ENCODE results near the gene ACAA1.

Gene ACAA1

DNA sequence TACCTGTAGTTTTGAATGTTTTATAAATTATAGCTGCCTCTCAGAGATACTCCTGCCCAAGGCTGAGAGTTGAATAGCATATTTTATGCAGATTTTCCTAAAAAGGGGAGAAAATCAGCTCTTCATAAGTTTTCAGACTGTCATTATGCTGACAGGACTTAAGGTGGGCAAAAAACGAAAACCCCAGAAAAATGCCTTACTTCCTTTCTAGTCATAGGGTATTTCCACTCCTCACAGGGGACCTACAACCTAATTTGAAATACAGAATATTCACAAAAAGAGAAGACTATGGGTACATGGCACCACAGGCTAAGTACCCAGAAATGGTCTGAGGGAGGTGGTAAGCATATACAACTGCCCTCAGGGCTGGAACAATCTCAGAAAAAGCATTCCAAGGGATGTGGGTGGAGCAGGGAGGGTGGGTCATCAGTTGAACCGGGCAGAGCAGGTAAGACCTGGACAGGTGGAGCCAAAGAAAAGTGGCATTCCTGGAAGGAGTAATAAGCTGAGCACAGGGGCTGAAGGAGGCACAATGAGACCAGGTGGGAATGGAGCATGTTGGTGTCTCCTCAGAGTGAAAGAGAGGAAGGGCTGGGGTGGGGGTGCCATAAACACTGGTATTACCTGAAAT is 17.8 kb upstream of the ACAA1 start:
- no peak for DNase-seq (ENCODE audit: low read depth in 2 of 2)

DNA sequence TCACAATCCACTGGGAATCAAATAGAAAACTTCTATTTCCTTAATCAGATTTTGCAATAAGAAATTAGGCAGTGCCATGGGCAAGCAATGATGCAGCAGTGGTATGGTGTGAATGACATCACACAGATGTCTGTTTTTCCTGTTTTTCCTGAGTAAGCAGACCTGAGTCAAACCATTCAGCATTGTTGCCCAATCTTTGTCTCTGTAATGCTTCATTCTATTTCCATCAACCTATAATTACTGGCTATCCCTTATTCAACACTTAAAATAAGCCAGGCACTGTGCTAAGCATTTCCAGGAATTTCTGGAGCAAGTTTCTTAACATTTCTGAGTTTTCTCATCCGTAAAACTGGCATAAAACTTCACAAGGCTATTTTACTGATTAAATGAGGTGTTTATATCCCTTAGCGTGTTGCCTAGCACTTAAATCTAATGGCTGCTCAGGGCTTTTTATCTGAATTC is 17.1 kb upstream of the ACAA1 start:
- DNase-seq (ENCODE audit: low read depth in 2 of 2) = no peak

DNA sequence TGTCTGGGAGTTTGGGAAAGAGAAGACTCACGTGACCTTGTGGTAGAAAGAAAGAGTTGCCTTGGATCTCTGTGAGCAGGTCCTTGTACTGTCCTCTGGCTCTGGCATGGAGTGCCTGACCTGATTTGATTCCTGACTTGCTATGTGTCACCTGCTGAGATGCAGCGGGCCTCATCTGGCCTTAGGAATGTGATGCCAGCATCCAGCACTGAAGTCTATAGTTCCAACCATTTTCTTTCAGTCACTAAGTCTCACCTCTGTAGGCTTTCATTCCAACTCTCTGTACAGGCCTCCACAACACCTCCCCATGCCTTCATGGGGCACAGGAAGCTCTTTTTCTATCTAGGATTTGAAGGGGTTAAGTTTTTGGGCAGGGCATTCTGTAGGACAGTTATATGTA is 16.3 kb upstream of the ACAA1 start:
- no peak for DNase-seq (ENCODE audit: low read depth in 2 of 2)

DNA sequence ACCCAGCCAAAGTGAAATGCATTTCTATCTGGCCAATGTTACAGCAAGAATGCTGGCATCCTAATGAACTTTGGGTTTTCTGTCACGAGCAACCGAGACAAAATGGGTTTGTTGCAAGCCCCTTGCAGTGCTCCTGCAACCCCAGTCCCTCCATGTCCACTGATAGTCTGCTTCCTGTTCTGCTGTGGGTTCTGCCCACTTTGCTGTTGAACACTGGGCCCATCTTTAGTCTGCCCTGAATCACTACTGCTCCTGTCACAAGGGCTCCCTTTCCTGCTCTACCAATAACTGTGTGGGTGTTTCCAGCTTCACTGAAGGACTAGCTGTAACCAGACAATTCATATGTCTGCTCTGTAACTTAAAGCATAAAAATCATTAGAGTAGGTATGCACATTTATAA is 15.7 kb upstream of the ACAA1 start:
- DNase-seq (ENCODE audit: low read depth in 2 of 2) = no peak

DNA sequence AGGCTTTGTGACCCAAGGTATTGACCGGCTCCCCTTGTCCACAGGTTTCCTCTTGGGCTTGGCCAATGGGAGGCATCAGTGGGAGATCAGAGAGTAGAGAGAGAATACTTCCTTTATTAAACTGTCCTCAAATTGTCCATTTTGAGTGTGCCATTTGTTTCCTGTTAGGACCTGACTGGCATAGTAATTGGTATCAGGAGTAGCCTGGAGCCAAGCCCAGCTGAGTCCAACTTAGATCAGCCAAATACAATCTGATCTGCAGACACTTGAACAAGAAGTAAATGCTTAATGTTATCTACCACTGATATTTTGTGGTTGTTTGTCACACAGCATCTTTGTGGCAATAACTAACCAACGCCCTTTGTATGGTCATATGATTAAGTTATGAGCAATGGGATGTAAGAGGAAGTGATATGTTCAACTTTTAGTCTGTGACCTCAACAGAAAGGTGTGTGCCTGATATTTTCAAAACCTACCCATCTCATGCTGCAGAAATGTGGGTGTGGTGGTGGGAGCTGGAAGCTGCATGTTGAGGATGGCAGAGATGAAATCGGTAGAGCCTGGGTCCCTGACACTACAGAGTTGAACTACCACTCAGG is 14.8 kb upstream of the ACAA1 start:
- DNase-seq (ENCODE audit: low read depth in 2 of 2) = no peak

DNA sequence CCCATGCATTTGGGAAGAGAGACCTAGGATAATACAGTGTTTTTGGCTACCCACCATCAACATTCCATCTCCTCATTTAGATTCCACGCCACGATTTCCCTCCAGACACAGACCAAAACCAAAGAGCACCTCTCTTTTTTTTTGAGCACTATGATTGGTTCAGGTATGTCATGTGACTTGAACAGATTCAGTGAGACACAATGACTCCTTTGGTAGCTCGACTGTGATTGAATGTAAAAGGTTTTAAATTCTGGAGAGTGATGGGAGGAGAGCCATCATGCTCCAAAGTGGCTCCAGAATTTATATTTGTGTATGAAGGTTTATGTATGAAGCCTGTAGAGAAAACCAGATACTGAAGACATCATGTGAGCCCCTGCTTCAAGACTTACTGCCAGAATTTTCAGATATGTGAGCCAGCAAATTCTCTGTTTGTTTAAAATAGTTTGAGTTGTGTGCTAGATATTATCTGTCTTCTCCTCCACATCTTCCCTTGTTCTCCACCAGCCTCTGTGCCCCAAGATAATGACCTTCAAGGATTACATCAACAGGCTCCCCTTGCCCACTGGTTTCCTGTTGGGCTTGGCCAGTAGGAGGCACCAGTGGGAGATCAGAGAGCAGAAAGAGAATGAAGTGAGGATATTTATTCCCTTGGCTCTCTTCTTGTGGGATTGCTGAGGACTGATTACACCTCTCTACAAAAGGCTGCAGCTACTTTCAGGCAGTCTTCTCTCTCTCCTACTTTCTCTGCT is 14.0 kb upstream of the ACAA1 start:
- DNase-seq (ENCODE audit: low read depth in 2 of 2) = no peak

DNA sequence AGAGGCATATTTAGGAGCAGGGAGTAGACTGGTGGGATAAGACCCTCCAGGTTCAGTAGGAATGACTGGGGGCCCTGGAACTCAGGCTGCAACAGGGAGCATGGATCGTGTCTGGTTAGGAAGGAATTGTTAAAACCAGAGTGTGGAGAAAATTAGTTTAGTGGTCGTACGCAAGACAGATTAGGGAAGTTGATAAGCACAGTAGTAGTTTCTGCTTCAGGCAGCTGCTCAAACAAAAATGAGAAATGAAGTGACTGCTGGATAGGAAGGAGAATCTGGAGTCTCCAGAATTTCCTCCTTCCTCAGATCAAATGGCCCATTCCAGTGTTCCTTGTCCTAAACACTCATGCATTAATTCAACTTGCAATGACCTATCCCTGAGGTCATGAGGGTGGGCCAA is 12.8 kb upstream of the ACAA1 start:
- DNase-seq (ENCODE audit: low read depth in 2 of 2) = no peak

DNA sequence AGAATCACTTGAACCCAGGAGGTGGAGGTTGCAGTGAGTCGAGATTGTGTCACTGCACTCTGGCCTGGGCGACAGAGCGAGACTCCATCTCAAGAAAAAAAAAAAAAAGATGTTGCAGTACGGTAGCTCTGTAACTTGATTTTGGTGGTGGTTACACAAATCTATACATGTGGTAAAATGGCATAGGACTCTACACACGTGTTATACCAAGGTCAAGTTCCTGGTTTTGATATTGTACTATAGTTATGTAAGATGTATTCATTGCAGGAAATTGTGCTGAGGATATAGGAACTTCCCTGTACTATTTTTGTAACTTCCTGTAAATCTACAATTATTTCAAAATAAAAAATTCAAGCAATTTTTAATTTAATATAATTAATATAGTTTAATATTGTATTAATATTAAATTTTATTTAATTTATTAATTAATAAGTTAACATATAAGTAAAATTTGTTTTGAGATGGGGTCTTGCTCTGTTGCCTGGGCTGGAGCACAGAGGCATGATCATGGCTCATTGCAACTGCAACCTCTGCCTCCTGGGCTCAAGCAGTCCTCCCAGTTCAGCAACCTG is 11.5 kb upstream of the ACAA1 start:
- DNase-seq (ENCODE audit: low read depth in 2 of 2) = no peak

DNA sequence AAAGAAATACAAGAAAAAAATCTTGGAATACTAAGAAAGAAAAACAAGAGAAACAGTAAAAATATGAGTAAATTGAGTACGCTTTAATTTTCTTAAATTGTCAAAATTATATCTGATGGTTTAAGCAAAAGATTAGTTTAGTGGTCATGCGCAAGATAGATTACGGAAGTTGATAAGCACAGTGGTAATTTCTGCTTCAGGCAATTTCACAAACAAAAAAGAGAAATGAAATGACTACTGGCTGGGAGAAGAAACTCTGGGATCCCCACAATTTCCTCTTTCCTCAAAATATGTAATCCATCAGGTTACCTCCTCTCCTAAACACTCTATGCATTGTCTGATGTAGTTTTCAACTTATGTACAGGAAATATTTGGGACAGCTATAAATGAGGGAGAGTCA is 10.5 kb upstream of the ACAA1 start:
- DNase-seq (ENCODE audit: low read depth in 2 of 2) = no peak

DNA sequence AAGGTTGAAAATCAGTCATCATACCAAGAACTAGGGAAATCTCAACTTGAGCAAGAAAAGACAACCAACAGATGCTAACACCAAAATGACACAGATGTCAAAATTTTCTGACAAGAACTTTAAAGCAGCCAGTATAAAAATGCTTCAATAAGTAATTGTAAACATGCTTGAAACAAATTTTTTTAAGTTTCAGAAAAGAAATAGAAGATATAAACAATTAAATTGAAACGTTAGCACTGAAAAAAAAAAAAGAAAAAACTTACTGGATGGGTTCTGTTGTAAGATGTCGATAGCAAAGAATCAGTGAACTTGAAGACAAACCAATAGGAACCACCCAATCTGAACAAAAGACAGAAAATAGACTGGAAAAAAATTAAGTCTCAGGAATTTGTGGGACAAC is 9.6 kb upstream of the ACAA1 start:
- DNase-seq (ENCODE audit: low read depth in 2 of 2) = no peak

DNA sequence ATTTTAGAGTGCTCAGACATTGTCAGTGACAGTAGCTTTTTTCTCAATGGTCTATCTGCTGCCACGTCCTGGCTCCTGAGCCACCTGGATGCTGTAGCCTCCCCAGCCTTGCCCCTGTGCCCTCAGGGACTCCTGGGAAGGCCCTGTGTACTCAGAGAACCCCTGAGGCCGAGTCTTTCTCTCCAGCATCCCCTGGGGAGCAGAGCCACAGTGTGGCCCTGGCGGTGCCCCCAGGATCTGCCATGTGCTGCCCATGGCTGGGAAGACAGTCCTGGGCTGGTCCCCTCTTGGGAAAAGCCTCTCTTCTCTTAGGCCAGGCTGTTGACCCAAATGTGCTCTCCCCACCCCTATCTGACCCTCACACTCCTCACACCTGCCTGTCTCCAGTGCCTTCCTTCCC is 6.6 kb upstream of the ACAA1 start:
- no peak for DNase-seq (ENCODE audit: low read depth in 2 of 2)

DNA sequence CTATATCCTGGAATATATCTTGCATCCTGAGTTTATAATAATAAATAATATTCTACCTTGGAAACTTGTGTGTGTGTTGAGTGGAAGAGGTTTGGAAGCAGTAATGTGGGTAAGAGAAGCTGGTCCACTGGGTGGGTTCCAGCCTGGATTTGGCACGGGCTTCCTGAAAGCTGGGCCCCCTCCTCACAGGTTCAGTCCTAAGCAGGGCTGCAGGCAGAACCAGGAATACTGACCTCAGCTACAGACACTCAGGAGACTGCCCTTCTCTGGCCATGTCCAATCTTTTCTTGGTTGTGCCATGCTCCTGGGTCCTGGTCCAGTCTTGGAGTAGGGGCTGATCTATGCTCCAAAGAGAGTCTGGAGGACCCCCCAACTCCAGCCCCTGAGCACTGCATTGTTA is 6.0 kb upstream of the ACAA1 start:
- no peak for DNase-seq (ENCODE audit: low read depth in 2 of 2)

DNA sequence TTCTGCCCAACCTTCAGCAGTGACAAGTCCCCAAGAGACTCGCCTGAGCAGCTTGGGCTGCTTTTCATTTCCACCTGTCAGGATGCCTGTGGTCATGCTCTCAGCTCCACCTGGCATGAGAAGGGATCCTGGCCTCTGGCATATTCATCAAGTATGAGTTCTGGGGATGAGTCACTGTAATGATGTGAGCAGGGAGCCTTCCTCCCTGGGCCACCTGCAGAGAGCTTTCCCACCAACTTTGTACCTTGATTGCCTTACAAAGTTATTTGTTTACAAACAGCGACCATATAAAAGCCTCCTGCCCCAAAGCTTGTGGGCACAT is 5.0 kb upstream of the ACAA1 start:
- no peak for DNase-seq (ENCODE audit: low read depth in 2 of 2)

DNA sequence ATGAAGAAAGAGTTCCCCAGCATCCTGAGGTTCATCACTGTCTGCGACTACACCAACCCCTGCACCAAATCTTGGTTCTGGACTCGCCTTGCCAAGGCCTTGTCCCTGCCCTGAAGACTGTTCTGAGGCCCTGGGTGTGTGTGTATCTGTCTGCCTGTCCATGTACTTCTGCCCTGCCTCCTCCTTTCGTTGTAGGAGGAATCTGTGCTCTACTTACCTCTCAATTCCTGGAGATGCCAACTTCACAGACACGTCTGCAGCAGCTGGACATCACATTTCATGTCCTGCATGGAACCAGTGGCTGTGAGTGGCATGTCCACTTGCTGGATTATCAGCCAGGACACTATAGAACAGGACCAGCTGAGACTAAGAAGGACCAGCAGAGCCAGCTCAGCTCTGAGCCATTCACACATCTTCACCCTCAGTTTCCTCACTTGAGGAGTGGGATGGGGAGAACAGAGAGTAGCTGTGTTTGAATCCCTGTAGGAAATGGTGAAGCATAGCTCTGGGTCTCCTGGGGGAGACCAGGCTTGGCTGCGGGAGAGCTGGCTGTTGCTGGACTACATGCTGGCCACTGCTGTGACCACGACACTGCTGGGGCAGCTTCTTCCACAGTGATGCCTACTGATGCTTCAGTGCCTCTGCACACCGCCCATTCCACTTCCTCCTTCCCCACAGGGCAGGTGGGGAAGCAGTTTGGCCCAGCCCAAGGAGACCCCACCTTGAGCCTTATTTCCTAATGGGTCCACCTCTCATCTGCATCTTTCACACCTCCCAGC is 4.4 kb upstream of the ACAA1 start:
- no peak for DNase-seq (ENCODE audit: low read depth in 2 of 2)

DNA sequence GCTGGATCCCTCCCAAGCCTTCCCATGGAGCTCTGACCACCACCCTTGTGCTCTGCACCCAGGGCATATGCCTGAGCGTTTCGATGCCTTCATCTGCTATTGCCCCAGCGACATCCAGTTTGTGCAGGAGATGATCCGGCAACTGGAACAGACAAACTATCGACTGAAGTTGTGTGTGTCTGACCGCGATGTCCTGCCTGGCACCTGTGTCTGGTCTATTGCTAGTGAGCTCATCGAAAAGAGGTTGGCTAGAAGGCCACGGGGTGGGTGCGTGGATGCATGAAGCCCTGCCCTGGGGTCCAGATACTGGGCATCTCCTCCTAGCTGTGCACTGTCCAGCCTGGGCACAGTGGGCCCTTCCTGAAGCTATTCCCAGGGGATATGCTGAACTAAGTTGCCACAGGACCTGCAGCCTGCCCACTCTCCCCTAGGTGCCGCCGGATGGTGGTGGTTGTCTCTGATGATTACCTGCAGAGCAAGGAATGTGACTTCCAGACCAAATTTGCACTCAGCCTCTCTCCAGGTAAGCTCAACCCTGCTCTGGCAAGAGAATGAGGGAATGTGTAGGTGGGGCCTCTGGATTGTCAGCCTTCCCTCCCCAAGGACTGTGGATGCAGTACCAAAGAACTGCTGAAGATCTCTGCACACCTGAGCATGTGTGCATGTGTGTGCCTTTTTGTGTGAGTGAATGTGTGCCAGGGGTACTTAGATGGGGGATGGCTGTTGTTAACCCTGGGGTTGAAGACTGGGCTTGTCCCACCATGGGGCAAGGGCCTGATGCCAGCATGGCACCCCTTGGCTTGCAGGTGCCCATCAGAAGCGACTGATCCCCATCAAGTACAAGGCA is 3.6 kb upstream of the ACAA1 start:
- DNase-seq (ENCODE audit: low read depth in 2 of 2) = no peak

DNA sequence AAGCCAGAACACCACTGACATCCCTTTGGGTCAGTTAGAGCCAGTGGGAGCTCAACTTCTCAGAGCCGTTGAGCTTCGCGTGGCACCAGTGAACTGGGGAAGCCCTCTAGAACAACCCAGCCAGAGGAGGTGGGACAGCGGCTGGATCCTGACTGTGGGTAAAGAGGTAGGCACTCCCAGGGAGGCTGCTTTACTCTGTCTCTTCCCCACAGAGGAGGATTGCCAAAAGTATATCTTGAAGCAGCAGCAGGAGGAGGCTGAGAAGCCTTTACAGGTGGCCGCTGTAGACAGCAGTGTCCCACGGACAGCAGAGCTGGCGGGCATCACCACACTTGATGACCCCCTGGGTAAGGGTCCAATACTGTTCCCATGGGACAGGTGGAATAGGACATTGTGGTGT is 2.7 kb upstream of the ACAA1 start:
- no peak for DNase-seq (ENCODE audit: low read depth in 2 of 2)

DNA sequence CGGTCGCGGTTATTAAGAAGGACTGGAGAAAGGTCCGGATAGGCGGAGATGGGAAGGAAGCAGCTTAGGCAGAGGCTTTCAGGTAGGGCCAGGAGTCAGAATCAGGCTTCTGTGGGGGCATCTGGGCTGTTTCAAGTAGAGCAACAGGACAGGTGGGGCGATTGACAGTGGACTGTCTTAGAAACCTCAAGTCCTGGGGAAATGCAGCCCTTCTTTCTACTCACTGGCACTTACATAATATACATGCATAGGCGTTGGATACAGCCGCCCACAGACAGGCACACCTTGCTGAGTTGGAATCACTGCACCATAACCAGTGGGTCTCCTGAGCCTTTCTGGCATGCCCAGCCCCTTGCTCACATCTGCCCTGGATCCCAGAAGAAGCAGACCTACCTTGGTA is 2.3 kb upstream of the ACAA1 start:
- DNase-seq (ENCODE audit: low read depth in 2 of 2) = no peak

DNA sequence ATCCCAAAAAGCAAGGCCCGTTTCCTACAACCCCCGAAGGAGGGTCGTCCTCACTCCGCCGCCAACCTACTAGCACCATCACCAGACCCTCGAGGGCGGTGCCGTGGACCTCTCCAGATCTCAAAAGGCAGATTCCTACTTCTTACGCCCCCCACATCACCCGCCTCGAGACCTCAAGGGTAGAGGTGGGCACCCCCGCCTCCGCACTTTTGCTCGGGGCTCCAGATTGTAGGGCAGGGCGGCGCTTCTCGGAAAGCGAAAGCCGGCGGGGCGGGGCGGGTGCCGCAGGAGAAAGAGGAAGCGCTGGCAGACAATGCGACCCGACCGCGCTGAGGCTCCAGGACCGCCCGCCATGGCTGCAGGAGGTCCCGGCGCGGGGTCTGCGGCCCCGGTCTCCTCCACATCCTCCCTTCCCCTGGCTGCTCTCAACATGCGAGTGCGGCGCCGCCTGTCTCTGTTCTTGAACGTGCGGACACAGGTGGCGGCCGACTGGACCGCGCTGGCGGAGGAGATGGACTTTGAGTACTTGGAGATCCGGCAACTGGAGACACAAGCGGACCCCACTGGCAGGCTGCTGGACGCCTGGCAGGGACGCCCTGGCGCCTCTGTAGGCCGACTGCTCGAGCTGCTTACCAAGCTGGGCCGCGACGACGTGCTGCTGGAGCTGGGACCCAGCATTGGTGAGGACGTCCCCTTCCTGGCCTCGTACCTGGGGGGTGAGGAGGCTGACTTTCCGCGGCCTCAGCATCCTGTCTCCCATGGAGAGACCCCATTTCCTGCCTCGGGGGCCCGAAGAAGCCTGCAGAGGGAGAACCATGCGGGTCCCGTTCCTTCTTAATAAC is 1.6 kb upstream of the ACAA1 start, which contains the start of gene MYD88:
Gene MYD88, plus strand, starts transcription at position 313 of the 842 bp plus-strand sequence. Its CDS starts 40 bp downstream, at position 353.
- DNase-seq (ENCODE audit: low read depth in 2 of 2) = peak; percentile 81 to 83

DNA sequence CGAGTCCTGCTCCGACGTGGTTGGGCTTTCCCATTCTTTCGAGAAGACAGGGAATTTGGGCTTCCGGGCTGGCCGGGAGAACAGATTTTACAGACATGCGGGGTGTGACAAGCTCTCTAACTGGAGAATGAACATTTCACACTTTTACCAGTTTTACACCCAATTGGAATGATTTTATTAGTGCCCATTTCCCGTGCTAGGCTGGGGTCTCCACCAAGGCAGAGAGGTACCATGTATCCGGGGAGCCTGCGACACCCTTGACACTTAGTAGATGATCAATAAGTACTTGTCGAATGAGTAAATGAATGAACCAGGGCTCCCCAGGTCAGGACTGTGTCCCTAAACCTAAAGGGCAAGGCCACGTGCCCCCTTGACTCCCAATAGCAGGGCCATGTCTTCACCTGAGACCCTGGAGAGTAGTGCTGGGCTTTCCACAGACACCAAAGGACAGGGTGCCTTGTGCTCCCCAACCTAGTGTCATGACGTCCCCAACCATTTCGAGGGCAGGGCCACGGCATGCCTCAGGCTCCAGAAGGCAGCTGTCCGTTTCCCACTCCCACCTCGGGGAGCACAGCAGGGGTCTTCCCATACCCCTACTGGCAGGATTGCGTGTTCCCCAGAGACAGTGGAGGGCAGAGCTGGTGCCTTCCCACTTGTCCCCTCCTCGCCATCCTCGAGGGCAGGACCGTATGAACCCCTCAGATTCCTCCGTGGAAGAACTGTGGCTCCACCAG is 855 bp upstream of the ACAA1 start:
- DNase-seq (ENCODE audit: low read depth in 2 of 2) = no peak

DNA sequence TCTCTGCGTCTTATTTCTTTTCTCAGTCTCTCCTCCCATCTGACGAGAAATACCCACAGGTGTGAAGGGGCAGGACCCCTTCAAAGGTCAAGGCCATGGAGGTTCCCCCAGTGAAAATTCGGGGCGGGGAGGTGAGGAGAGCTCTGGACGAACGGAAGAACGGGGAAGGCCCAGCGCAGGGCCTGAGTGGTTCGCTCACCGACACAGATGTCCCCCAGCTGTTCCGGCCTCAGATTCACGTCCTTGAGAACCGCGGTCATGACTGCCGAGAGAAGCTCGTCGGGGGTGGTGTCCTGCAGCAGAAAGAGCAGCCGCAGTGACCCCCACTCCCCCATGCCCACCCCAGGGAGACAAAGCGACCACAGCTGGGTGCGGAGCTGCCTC is 542 bp downstream of the ACAA1 start:
- no peak for DNase-seq (ENCODE audit: low read depth in 2 of 2)
